K562 (cell line): ENCODE results near the gene FARP1. TPM values are rescaled to one million over a fixed set of nuclear protein-coding genes. Genes with fewer than 3 reads are reported as not detected.

Source experiments
- ATAC-seq: fragments of 200-7000 bp; cut with Tn5 transposase; 3 replicates; pipeline ENCODE4 v1.9.1; 2020; ENCODE audit warnings: moderate library complexity
- BruUV-seq: library from RNA; stranded (reverse); fragments of 400-500 nt; replicated peaks from 2 replicates; lab custom pipeline; 2021; lab: Mats Ljungman, UMichigan
- CTCF ChIA-PET: fragments of 300-600 bp; formaldehyde crosslinking; extraction: SDS; loops from one replicate; lab custom pipeline; 2021; ENCODE audit warnings: low intra/inter-chr PET ratio; lab: Yijun Ruan, JAX
- POLR2A ChIA-PET: fragments of 300-600, 350-650 bp; sonication (Branson Sonifier 250); formaldehyde crosslinking; extraction: SDS; loops from one replicate; lab custom pipeline; 2021; ENCODE audit warnings: antibody characterized with exemption, inconsistent platforms; lab: Yijun Ruan, JAX
- DNase-seq, 4 experiments: peaks; one replicate each; pipeline versions ENCODE4 v3.0.0 to v3.0.0-alpha.2; 2011 to 2018; ENCODE audit warnings: low spot score in 3 of 4, mixed read lengths in 3 of 4; ENCODE audit errors: extremely low read depth in 1 of 4
- FAIRE-seq: peaks from 2 replicates; lab custom pipeline; 2011; peaks lifted over from hg19 to GRCh38; lab: Jason Lieb, UNC
- H2AFZ ChIP-seq: 2 replicates; pipeline ENCODE4 v1.6.0; 2011; ENCODE audit warnings: low read depth, low read length, control low read depth, inconsistent platforms
- H3K27ac ChIP-seq: fragments of 200-600 bp; 3 replicates; pipeline ENCODE4 v1.8.0; 2011; ENCODE audit warnings: low read depth, mild to moderate bottlenecking, control low read depth, inconsistent platforms, low read length, moderate library complexity, mixed read lengths; ENCODE audit errors: extremely low read depth
- H3K27me3 ChIP-seq, 2 experiments: fragments of 300-600 bp in 1 of 2; 2 replicates in 1 of 2; 3 replicates in 1 of 2; pipeline versions ENCODE4 v1.6.0 to v1.8.0; 2011; ENCODE audit warnings: inconsistent platforms in 2 of 2, low read length in 2 of 2, mild to moderate bottlenecking in 1 of 2, mixed read lengths in 1 of 2, moderate library complexity in 1 of 2; ENCODE audit not compliant: control insufficient read depth in 2 of 2, insufficient read depth in 2 of 2
- H3K36me3 ChIP-seq: fragments of 300-600 bp; 3 replicates; pipeline ENCODE4 v1.8.0; 2011; ENCODE audit warnings: mild to moderate bottlenecking, low read length, inconsistent platforms; ENCODE audit not compliant: control insufficient read depth, insufficient read depth
- H3K4me1 ChIP-seq, 2 experiments: fragments of 200-600 bp in 1 of 2; replicated peaks in 1 of 2; 2 replicates in 1 of 2; 3 replicates in 1 of 2; pipeline versions ENCODE4 v1.5.1 to v1.8.0; 2011; ENCODE audit warnings: inconsistent platforms in 2 of 2, low read length in 2 of 2, mild to moderate bottlenecking in 1 of 2, mixed read lengths in 1 of 2, moderate library complexity in 1 of 2; ENCODE audit not compliant: control insufficient read depth in 2 of 2, insufficient read depth in 2 of 2
- H3K4me2 ChIP-seq: 2 replicates; pipeline ENCODE4 v1.6.1; 2011; ENCODE audit warnings: low read length, control low read depth, inconsistent platforms, mixed read lengths; ENCODE audit not compliant: insufficient read depth
- H3K4me3 ChIP-seq: fragments of 200-600 bp; sonication (generic), shearing (Covaris generic); 2 replicates; pipeline ENCODE4 v1.5.1; 2016; ENCODE audit warnings: control low read depth, inconsistent platforms
- H3K79me2 ChIP-seq: fragments of 200-600 bp; 3 replicates; pipeline ENCODE4 v1.8.0; 2011; ENCODE audit warnings: low read length, inconsistent platforms; ENCODE audit not compliant: control insufficient read depth, insufficient read depth
- H3K9ac ChIP-seq, 2 experiments: 2 replicates each; pipeline versions ENCODE4 v1.6.0 to v1.6.1; 2011; ENCODE audit warnings: low read depth in 2 of 2, low read length in 2 of 2, control low read depth in 1 of 2, inconsistent platforms in 1 of 2, mild to moderate bottlenecking in 1 of 2, mixed read lengths in 1 of 2; ENCODE audit not compliant: insufficient read depth in 1 of 2
- H3K9me1 ChIP-seq: one replicate; pipeline ENCODE4 v1.6.0; 2011; ENCODE audit warnings: inconsistent platforms, mild to moderate bottlenecking, low read length, moderate library complexity; ENCODE audit not compliant: control insufficient read depth, insufficient read depth
- H3K9me3 ChIP-seq: replicated peaks from 2 replicates; pipeline ENCODE4 v1.5.1; 2011; ENCODE audit warnings: low read depth, low read length, inconsistent platforms; ENCODE audit not compliant: control insufficient read depth, insufficient read depth
- H4K20me1 ChIP-seq: replicated peaks from 2 replicates; pipeline ENCODE4 v1.6.1; 2011; ENCODE audit warnings: low read length, inconsistent platforms, mixed read lengths; ENCODE audit not compliant: control insufficient read depth, insufficient read depth
- CEBPB ChIP-seq: fragments of 450-650 bp; IDR thresholded peaks from 2 replicates; pipeline ENCODE4 v1.6.1; 2016; ENCODE audit warnings: missing genetic modification characterization, missing compliant biosample characterization
- DEAF1 ChIP-seq: fragments of 450-650 bp; formaldehyde crosslinking; IDR thresholded peaks from 2 replicates; pipeline ENCODE4 v1.4.0; 2020; ENCODE audit warnings: mild to moderate bottlenecking, moderate library complexity
- ESRRA ChIP-seq: fragments of 450-650 bp; IDR thresholded peaks from 2 replicates; pipeline ENCODE4 v1.6.1; 2014; ENCODE audit warnings: low read depth, mild to moderate bottlenecking, moderate library complexity, borderline replicate concordance
- MBD1 ChIP-seq: fragments of 250-450 bp; sonication (Bioruptor Pico); IDR thresholded peaks from 2 replicates; pipeline ENCODE4 v1.8.0; 2022; ENCODE audit warnings: inconsistent platforms
- MIER1 ChIP-seq: fragments of 450-650 bp; IDR thresholded peaks from 2 replicates; pipeline ENCODE4 v1.6.1; 2016; ENCODE audit warnings: antibody characterized with exemption, mild to moderate bottlenecking, low read depth
- TCF7L2 ChIP-seq: fragments of 150-350 bp; IDR thresholded peaks from 2 replicates; pipeline ENCODE4 v1.6.1; 2016; ENCODE audit warnings: low read depth, mild to moderate bottlenecking, low read length, moderate library complexity
- ZBTB9 ChIP-seq: fragments of 450-650 bp; formaldehyde crosslinking; IDR thresholded peaks from 2 replicates; pipeline ENCODE4 v1.4.0; 2020; ENCODE audit warnings: mild to moderate bottlenecking, moderate library complexity
- ZKSCAN3 ChIP-seq: fragments of 250-450 bp; sonication (Bioruptor Pico); IDR thresholded peaks from 2 replicates; pipeline ENCODE4 v1.4.0; 2020
- ZNF318 ChIP-seq, 2 experiments: fragments of 450-650 bp; IDR thresholded peaks; 2 replicates each; pipeline ENCODE4 v1.6.1; 2016; ENCODE audit warnings: mild to moderate bottlenecking in 2 of 2, borderline replicate concordance in 1 of 2, low read depth in 1 of 2, moderate library complexity in 1 of 2
- ZNF354B ChIP-seq: fragments of 250-450 bp; sonication (Bioruptor Pico); IDR thresholded peaks from 2 replicates; pipeline ENCODE4 v1.4.0; 2020
- WGBS: fragments of 100-300 bp; shearing (Covaris generic); methylation state at CpG from one replicate; pipeline ENCODE4 v1.1.6; 2016; ENCODE audit warnings: low coverage, mixed read lengths; ENCODE audit not compliant: insufficient coverage; ENCODE audit errors: missing lambda C conversion rate; 5-methylcytosine and 5-hydroxymethylcytosine counted together
- in situ Hi-C: fragments of 300-500 bp; cut with MboI; formaldehyde crosslinking; loops from 4 replicates; pipeline ENCODE4 v1.15.0; 2018; ENCODE audit warnings: inconsistent platforms, mixed read lengths
- intact Hi-C: fragments of 100-400 bp; cut with micrococcal nuclease; formaldehyde crosslinking; loops from 2 replicates; pipeline ENCODE4 v1.14.2; 2022
- polyA plus RNA-seq, 8 experiments: library from polyadenylated mRNA; depleted of rRNA in 4 of 8; stranded (reverse) in 5 of 8; unstranded in 3 of 8; fragments of >200 nt; fragmentation: Nextera tagmentation in 2 of 8; fragmentation: Illumina TruSeq in 1 of 8; extraction: Ambion mirVana in 2 of 8; extraction: Trizol in 1 of 8; gene quantifications; 2 replicates each; pipeline versions ENCODE4 v1.2.1 to v1.2.3, GENCODE V29; 2011 to 2014; ENCODE audit warnings: inconsistent platforms in 1 of 8, missing spikeins in 1 of 8
- total RNA-seq, 7 experiments: library from RNA; depleted of rRNA in 6 of 7; stranded (reverse); fragments of >200 nt in 6 of 7; fragmentation: Illumina TruSeq in 2 of 7; extraction: Trizol in 2 of 7; gene quantifications; 2 replicates each; pipeline versions ENCODE4 v1.2.1 to v1.2.3, GENCODE V29; 2011 to 2021; ENCODE audit warnings: low replicate concordance in 1 of 7

Gene FARP1
- total and polyA plus RNA-seq, 9 of the 15 experiments (the other 6 are each of a cell fraction or from before 2014, with no cell fraction given) = 0.03 to 0.29 (median 0.05) TPM; not detected in 3

GRCh38 chr13:98258226-98258625 is 115.3 kb downstream of the FARP1 start:
- in situ Hi-C loops (no loop called here), intact Hi-C loops (no loop called here)
- Histone ChIP-seq H4K20me1 (no peaks in the 10 kb centered on the region), H3K9me3 (no peaks in the 10 kb centered on the region), H3K36me3 (no peaks in the 10 kb centered on the region), H3K4me3 (no peak overlapping the region), H3K9ac (no peak overlapping the region), H3K9me1 (no peaks in the 10 kb centered on the region), H3K79me2 (no peaks in the 10 kb centered on the region), H3K27me3 (peaks cover 0 to 11% of the 10 kb centered on the region in 2 experiments; a peak in 1 of 5 replicates), H3K4me1 (no peaks in the 10 kb centered on the region), H2AFZ (no peak overlapping the region), H3K27ac (no peak overlapping the region), H3K4me2 (no peak overlapping the region)
- POLR2A ChIA-PET = no interaction called here
- no TSS peak for BruUV-seq
- DNase-seq (no peak), ATAC-seq (no peak), FAIRE-seq (no peak)
- WGBS = 0% methylated on average over 4 of the region's 4 CpGs
- CTCF ChIA-PET = no interaction called here
- no peak for TF ChIP-seq MBD1 (CRISPR knock-in tag)
- no peak for TF ChIP-seq ZNF354B (CRISPR knock-in tag)
- no peak for TF ChIP-seq TCF7L2
- no peak for TF ChIP-seq ESRRA
- TF ChIP-seq CEBPB = no peak
- no peak for TF ChIP-seq ZNF318 (IDR thresholded peaks at IDR 0.05; ENCODE audit: borderline replicate concordance in 1 of 2, low read depth in 1 of 2)
- TF ChIP-seq DEAF1 = no peak
- no peak for TF ChIP-seq MIER1
- no peak for TF ChIP-seq ZBTB9 (CRISPR knock-in tag)
- TF ChIP-seq ZKSCAN3 = no peak
